HEK293 (cell line): Measurements from ENCODE around the gene RNF13.

Experiments
- KLF10 ChIP-seq: fragments of 450-650 bp; IDR thresholded peaks from 2 replicates; pipeline ENCODE4 v1.5.1; 2018; ENCODE audit warnings: missing biosample characterization, mild to moderate bottlenecking, missing genetic modification characterization
- OVOL3 ChIP-seq: fragments of 450-650 bp; formaldehyde crosslinking; IDR thresholded peaks from 2 replicates; pipeline ENCODE4 v1.5.1; 2016; ENCODE audit warnings: missing biosample characterization, missing genetic modification characterization
- REST ChIP-seq: fragments of 450-650 bp; formaldehyde crosslinking; IDR thresholded peaks from 2 replicates; pipeline ENCODE4 v1.5.1; 2016; ENCODE audit warnings: missing biosample characterization, missing genetic modification characterization
- SCRT1 ChIP-seq: fragments of 450-650 bp; formaldehyde crosslinking; IDR thresholded peaks from 2 replicates; pipeline ENCODE4 v1.5.1; 2016; ENCODE audit warnings: missing biosample characterization, missing genetic modification characterization, borderline replicate concordance
- ZBTB11 ChIP-seq: fragments of 450-650 bp; formaldehyde crosslinking; conservative IDR thresholded peaks from 2 replicates; pipeline ENCODE4 v1.5.1; 2016; ENCODE audit warnings: low read depth, missing biosample characterization, missing genetic modification characterization
- ZIC2 ChIP-seq: fragments of 450-650 bp; formaldehyde crosslinking; IDR thresholded peaks from 2 replicates; pipeline ENCODE4 v1.5.1; 2016; ENCODE audit warnings: missing biosample characterization, missing genetic modification characterization
- ZNF112 ChIP-seq: fragments of 450-650 bp; formaldehyde crosslinking; IDR thresholded peaks from 2 replicates; pipeline ENCODE4 v1.5.0; 2017; ENCODE audit warnings: missing biosample characterization, missing genetic modification characterization
- ZNF133 ChIP-seq: fragments of 450-650 bp; formaldehyde crosslinking; IDR thresholded peaks from 2 replicates; pipeline ENCODE4 v1.5.1; 2016; ENCODE audit warnings: missing biosample characterization, missing genetic modification characterization
- ZNF155 ChIP-seq: fragments of 450-650 bp; formaldehyde crosslinking; IDR thresholded peaks from 2 replicates; pipeline ENCODE4 v1.5.1; 2016; ENCODE audit warnings: missing biosample characterization, missing genetic modification characterization
- ZNF266 ChIP-seq: fragments of 450-650 bp; formaldehyde crosslinking; IDR thresholded peaks from 2 replicates; pipeline ENCODE4 v1.5.1; 2016; ENCODE audit warnings: missing biosample characterization, missing genetic modification characterization, low read depth
- ZNF335 ChIP-seq: fragments of 450-650 bp; formaldehyde crosslinking; conservative IDR thresholded peaks from 2 replicates; pipeline ENCODE4 v1.5.1; 2016; ENCODE audit warnings: missing biosample characterization, missing genetic modification characterization
- ZNF354C ChIP-seq: fragments of 450-650 bp; formaldehyde crosslinking; IDR thresholded peaks from 2 replicates; pipeline ENCODE4 v1.5.1; 2016; ENCODE audit warnings: missing biosample characterization, missing genetic modification characterization, low read depth, borderline replicate concordance
- ZNF362 ChIP-seq: fragments of 450-650 bp; formaldehyde crosslinking; IDR thresholded peaks from 2 replicates; pipeline ENCODE4 v1.5.1; 2016; ENCODE audit warnings: missing biosample characterization, missing genetic modification characterization
- ZNF391 ChIP-seq: fragments of 450-650 bp; formaldehyde crosslinking; IDR thresholded peaks from 2 replicates; pipeline ENCODE4 v1.5.1; 2016; ENCODE audit warnings: low read depth, missing biosample characterization, missing genetic modification characterization, borderline replicate concordance
- ZNF423 ChIP-seq: fragments of 450-650 bp; formaldehyde crosslinking; IDR thresholded peaks from 2 replicates; pipeline ENCODE4 v1.5.1; 2016; ENCODE audit warnings: missing biosample characterization, missing genetic modification characterization
- ZNF518A ChIP-seq: fragments of 450-650 bp; formaldehyde crosslinking; conservative IDR thresholded peaks from 2 replicates; pipeline ENCODE4 v1.5.1; 2016; ENCODE audit warnings: low read depth, missing biosample characterization, missing genetic modification characterization
- ZNF548 ChIP-seq: fragments of 450-650 bp; formaldehyde crosslinking; IDR thresholded peaks from 2 replicates; pipeline ENCODE4 v1.5.1; 2016; ENCODE audit warnings: missing biosample characterization, missing genetic modification characterization
- ZNF571 ChIP-seq: fragments of 450-650 bp; formaldehyde crosslinking; IDR thresholded peaks from 2 replicates; pipeline ENCODE4 v1.5.0; 2017; ENCODE audit warnings: missing biosample characterization, missing genetic modification characterization
- ZNF585B ChIP-seq: fragments of 450-650 bp; formaldehyde crosslinking; IDR thresholded peaks from 2 replicates; pipeline ENCODE4 v1.5.1; 2016; ENCODE audit warnings: missing biosample characterization, missing genetic modification characterization
- ZNF626 ChIP-seq: fragments of 450-650 bp; sonication (Bioruptor Pico); formaldehyde crosslinking; IDR thresholded peaks from 2 replicates; pipeline ENCODE4 v1.5.1; 2018; ENCODE audit warnings: missing biosample characterization, missing genetic modification characterization, inconsistent platforms
- ZNF629 ChIP-seq: fragments of 450-650 bp; formaldehyde crosslinking; IDR thresholded peaks from 2 replicates; pipeline ENCODE4 v1.5.1; 2017; ENCODE audit warnings: missing biosample characterization, missing genetic modification characterization
- ZNF654 ChIP-seq: fragments of 450-650 bp; formaldehyde crosslinking; IDR thresholded peaks from 2 replicates; pipeline ENCODE4 v1.5.1; 2016; ENCODE audit warnings: low read depth, missing biosample characterization, missing genetic modification characterization
- ZNF670 ChIP-seq: fragments of 450-650 bp; formaldehyde crosslinking; IDR thresholded peaks from 2 replicates; pipeline ENCODE4 v1.5.1; 2016; ENCODE audit warnings: missing biosample characterization, missing genetic modification characterization, low read depth
- ZNF701 ChIP-seq: fragments of 450-650 bp; formaldehyde crosslinking; IDR thresholded peaks from 2 replicates; pipeline ENCODE4 v1.5.1; 2016; ENCODE audit warnings: missing biosample characterization, missing genetic modification characterization
- TF ChIP-seq, protein P1 (sequence below): IDR thresholded peaks from 2 replicates; pipeline ENCODE4 v1.6.1; 2011; ENCODE audit warnings: mild to moderate bottlenecking, low read depth, low read length, borderline replicate concordance

RNF13 gene

DNA sequence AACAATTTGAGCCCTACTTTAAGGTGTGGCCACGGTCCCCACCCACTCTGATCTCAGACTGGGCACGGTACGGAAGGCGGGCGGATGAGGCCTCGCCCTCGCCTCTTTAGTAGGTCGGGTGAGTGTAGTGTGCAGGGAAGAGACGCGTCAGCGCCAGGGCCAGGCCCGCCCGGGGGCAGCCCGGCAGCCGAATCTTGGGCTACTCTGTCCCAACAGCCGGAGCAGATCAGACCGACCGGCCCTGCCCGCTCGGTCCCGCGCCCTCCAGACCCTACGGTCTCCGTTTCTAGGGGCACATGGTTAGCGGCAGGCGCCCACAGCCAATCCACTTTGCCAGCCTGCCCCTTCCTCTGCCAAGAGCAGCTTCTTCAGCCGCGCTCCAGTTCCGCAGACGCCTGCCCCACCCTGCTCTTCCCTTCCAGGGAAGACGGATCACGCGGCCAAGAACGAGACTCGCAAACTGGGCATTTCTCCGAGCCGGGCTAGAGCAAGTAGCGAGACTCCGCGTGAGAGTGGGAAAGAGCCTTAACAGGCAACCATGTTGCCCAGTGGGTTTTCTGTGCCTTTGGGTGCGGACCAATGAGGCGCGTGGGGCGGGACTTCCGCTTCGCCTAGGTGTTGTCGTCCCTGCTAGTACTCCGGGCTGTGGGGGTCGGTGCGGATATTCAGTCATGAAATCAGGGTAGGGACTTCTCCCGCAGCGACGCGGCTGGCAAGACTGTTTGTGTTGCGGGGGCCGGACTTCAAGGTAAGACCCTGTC lies at the start of gene RNF13 (continued):
- no peak for TF ChIP-seq ZNF585B (tag by site-specific recombination)
- no peak for TF ChIP-seq ZNF571 (tag by site-specific recombination)
- no peak for TF ChIP-seq ZNF133 (tag by site-specific recombination)
- no peak for TF ChIP-seq ZNF423
- no peak for TF ChIP-seq ZNF701 (tag by site-specific recombination)
- no peak for TF ChIP-seq ZNF354C (tag by site-specific recombination)
- TF ChIP-seq ZNF670, result no peak
- TF ChIP-seq, protein P1, sequence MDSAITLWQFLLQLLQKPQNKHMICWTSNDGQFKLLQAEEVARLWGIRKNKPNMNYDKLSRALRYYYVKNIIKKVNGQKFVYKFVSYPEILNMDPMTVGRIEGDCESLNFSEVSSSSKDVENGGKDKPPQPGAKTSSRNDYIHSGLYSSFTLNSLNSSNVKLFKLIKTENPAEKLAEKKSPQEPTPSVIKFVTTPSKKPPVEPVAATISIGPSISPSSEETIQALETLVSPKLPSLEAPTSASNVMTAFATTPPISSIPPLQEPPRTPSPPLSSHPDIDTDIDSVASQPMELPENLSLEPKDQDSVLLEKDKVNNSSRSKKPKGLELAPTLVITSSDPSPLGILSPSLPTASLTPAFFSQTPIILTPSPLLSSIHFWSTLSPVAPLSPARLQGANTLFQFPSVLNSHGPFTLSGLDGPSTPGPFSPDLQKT, result no peak
- TF ChIP-seq KLF10 (tag by site-specific recombination), result 0 out of 2 replicates have a peak, but pooled peaks have one; percentile 28
- TF ChIP-seq ZNF518A (tag by site-specific recombination), result no peak
- no peak for TF ChIP-seq REST
- TF ChIP-seq ZNF654 (tag by site-specific recombination), result no peak
- no peak for TF ChIP-seq ZNF266 (tag by site-specific recombination)
- no peak for TF ChIP-seq ZNF112 (tag by site-specific recombination)
- peak; percentile 61; the same call in 1 of the 2 replicates for TF ChIP-seq ZNF335
- TF ChIP-seq ZIC2 (tag by site-specific recombination), result no peak
- peak; percentile 50; the same call in 1 of the 2 replicates for TF ChIP-seq ZNF629
- no peak for TF ChIP-seq ZNF626 (tag by site-specific recombination)
- no peak for TF ChIP-seq SCRT1 (tag by site-specific recombination)
- TF ChIP-seq ZNF155 (tag by site-specific recombination), result no peak
- TF ChIP-seq ZNF362 (tag by site-specific recombination), result no peak
- no peak for TF ChIP-seq ZNF391 (tag by site-specific recombination)
- TF ChIP-seq OVOL3 (tag by site-specific recombination), result no peak
- TF ChIP-seq ZNF548, result no peak
- peak; percentile 80 for TF ChIP-seq ZBTB11 (tag by site-specific recombination)
